Lower lobe of right lung (tissue), 2 donors: Measurements from ENCODE around the gene RBMS1. TPM values are rescaled to one million over a fixed set of nuclear protein-coding genes. Genes with fewer than 3 reads are reported as not detected.
"Not testable (repeated sequence)": the region's sequence is repeated elsewhere in the genome, so short reads cannot be mapped to it uniquely, and the experiment has no call there.

ENCODE experiments used
- ATAC-seq, 2 donors: fragments of 200-7000 bp; cut with Tn5 transposase; one replicate each; pipeline ENCODE4 v1.9.1; 2020 to 2022; ENCODE audit warnings: mild to moderate bottlenecking in 2 of 2, moderate library complexity in 2 of 2
- DNase-seq: peaks from one replicate; pipeline ENCODE4 v3.0.0-alpha.2; 2020
- H3K27ac ChIP-seq: fragments of 200-600 bp; one replicate; pipeline ENCODE4 v1.8.0; 2022
- H3K27me3 ChIP-seq: fragments of 200-600 bp; one replicate; pipeline ENCODE4 v1.8.0; 2022; ENCODE audit warnings: low read depth
- H3K36me3 ChIP-seq: fragments of 200-600 bp; one replicate; pipeline ENCODE4 v1.8.0; 2022; ENCODE audit warnings: mild to moderate bottlenecking
- H3K4me1 ChIP-seq: fragments of 200-600 bp; one replicate; pipeline ENCODE4 v1.8.0; 2022
- H3K4me3 ChIP-seq: fragments of 200-600 bp; one replicate; pipeline ENCODE4 v1.8.0; 2022; ENCODE audit warnings: mild to moderate bottlenecking
- H3K9me3 ChIP-seq: fragments of 200-600 bp; one replicate; pipeline ENCODE4 v1.8.0; 2022
- intact Hi-C: fragments of 100-400 bp; cut with DNase I; formaldehyde crosslinking; loops from one replicate; pipeline ENCODE4 v1.11.0; 2022
- total RNA-seq: library from RNA; stranded (reverse); fragmentation: NEBNext Ultra II Directional; extraction: Animal tissue kit (Norgen Biotek cat#: 25700); gene quantifications from one replicate; pipeline ENCODE4 v1.2.1, GENCODE V29; 2021
- TF ChIP-seq, protein P1 (sequence below): fragments of 200-600 bp; IDR thresholded peaks from one replicate; pipeline ENCODE4 v1.8.0; 2022; ENCODE audit warnings: antibody characterized with exemption, mild to moderate bottlenecking
- donor health status: DM: no; HTN: yes; CAD: no; lungs with severe emphysema.

RBMS1 gene
- total RNA-seq, 1 donor from 2014 or later: 95.3 TPM

DNA sequence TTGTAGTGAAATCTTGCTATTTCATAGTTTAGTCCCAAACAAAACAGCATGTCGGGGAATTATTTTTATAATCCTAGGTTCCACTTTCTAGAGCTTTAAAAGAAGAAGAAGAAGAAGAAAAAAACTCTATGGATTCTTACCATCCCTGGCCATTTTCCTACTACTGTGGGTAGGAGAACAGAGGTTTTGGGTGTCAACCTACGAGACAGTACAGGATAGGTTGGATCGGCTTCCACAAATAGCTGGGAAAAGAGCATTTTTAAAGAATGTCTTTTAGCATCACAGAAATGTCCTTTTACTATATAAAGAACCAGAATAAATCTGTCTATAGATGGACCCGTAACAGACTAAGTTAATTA, 65.2 kb downstream of the RBMS1 start:
- TF ChIP-seq, protein P1, sequence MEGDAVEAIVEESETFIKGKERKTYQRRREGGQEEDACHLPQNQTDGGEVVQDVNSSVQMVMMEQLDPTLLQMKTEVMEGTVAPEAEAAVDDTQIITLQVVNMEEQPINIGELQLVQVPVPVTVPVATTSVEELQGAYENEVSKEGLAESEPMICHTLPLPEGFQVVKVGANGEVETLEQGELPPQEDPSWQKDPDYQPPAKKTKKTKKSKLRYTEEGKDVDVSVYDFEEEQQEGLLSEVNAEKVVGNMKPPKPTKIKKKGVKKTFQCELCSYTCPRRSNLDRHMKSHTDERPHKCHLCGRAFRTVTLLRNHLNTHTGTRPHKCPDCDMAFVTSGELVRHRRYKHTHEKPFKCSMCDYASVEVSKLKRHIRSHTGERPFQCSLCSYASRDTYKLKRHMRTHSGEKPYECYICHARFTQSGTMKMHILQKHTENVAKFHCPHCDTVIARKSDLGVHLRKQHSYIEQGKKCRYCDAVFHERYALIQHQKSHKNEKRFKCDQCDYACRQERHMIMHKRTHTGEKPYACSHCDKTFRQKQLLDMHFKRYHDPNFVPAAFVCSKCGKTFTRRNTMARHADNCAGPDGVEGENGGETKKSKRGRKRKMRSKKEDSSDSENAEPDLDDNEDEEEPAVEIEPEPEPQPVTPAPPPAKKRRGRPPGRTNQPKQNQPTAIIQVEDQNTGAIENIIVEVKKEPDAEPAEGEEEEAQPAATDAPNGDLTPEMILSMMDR: no peak
- ATAC-seq: no peak
- intact Hi-C loops: no loop called here
- Histone ChIP-seq H3K4me3 (peak overlapping the region; percentile 12), H3K9me3 (peaks cover 5% of the 10 kb centered on the region), H3K27me3 (no peaks in the 10 kb centered on the region), H3K36me3 (no peaks in the 10 kb centered on the region), H3K4me1 (peaks cover 47% of the 10 kb centered on the region), H3K27ac (peak overlapping the region; percentile 56)
- DNase-seq: no peak

DNA sequence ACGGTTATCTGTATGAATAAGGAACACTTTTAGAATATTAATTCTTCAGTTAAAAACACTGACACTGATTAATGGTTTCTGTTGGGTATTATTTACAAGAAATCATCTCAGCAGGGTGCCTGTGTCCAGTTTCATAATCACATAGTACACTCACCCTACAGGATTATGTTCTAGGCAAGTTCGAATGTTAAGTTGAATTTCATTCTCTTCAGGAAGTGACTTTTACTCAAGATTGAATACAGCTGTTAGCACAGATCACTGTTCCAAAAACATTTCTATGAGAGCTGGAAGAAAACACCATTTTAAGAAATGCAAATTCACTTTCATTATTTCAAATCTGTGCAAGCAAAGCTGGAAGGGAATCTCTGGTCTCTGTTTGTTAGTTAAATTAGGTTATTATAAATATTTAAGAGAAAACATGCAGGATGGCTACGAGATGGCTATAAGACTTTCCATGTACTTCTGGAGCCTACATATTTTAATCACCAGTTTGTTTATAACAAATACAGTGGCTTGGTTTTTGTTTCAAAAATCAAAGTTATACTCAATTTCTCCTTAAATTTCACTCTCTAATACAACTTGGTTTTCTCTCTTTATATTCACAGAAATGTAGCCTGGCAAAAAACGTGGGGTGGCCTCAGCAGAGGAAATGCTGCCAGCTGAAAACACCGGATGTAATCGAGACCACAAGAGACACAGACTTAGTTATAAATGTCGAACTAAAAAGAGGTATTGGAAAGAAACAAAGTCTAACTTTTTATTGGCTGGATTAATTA, 65.8 kb downstream of the RBMS1 start:
- intact Hi-C loops: no loop called here
- peaks cover 43% of the 10 kb centered on the region for H3K4me1 ChIP-seq
- H3K4me3 ChIP-seq: peak overlapping the region; percentile 12
- H3K27ac ChIP-seq: peak overlapping the region; percentile 56
- TF ChIP-seq, protein P1: no peak
- H3K9me3 ChIP-seq: peaks cover 5% of the 10 kb centered on the region
- H3K27me3 ChIP-seq: no peaks in the 10 kb centered on the region
- DNase-seq: no peak
- H3K36me3 ChIP-seq: no peaks in the 10 kb centered on the region
- peak in 1 of 2 donors; percentile 33 for ATAC-seq

DNA sequence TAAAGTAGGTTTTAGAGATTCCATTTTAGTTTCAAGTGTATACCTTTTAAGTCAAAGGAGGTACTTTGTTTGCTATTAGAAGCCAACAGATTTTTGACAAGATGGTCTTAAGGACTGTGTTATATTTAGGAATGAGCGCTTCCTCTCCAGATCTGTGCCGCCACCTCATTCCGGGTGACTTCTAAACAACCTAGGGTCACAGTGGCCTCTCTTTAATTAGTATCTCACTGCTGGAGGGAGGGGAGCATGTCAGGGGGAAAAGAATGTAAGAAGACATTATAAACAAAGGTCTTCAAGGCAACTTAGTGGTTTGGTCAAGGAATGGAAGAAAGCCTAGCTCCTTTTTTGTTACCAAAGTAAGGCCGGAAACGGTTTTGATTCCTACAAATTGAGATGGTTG, 67.0 kb downstream of the RBMS1 start:
- Histone ChIP-seq H3K9me3 (peaks cover 5% of the 10 kb centered on the region), H3K4me1 (peaks cover 38% of the 10 kb centered on the region), H3K4me3 (no peak overlapping the region), H3K27ac (peak overlapping the region; percentile 56), H3K27me3 (no peaks in the 10 kb centered on the region), H3K36me3 (no peaks in the 10 kb centered on the region)
- TF ChIP-seq, protein P1: no peak
- DNase-seq: no peak
- intact Hi-C loops: no loop called here
- no peak for ATAC-seq

DNA sequence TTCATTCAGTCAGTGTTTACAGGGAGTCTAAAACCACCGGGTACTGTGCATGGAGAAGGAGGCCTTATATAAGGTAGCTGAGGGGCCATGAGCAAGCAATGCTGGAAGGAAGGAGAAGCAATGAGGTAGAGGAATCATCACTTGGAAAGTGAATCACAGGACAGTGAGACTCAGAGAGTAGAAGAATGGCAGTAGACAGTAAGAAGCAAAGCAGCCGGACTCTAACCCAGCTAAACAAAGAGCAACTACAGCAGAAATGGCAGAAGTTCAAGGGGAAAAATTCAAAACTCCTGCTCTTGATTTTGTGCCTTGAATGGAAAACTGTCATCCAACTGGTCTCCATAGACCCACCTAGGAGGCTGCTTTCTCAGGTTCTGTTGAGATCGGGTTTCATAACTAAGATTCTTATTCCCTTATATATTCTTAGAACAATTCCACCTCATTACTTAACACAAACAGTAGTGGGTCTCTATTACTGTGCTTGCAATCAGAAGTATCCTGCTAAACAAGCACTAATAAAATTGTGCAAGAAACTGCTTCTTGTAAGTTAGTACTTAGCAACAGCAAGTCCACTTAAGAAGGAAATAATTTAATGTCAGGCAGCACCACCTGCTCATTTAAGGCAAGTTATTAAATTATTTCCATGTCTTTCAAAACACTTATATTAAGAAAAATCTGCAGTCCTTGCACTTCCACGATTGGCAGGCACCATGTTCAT, 68.0 kb downstream of the RBMS1 start:
- intact Hi-C loops: no loop called here
- ATAC-seq: peak; percentile 81 to 90
- peaks cover 40% of the 10 kb centered on the region for H3K4me1 ChIP-seq
- H3K27me3 ChIP-seq: no peaks in the 10 kb centered on the region
- TF ChIP-seq, protein P1: no peak
- no peak overlapping the region for H3K4me3 ChIP-seq
- H3K9me3 ChIP-seq: peaks cover 5% of the 10 kb centered on the region
- H3K36me3 ChIP-seq: no peaks in the 10 kb centered on the region
- peak overlapping the region; percentile 57 for H3K27ac ChIP-seq
- no peak for DNase-seq

DNA sequence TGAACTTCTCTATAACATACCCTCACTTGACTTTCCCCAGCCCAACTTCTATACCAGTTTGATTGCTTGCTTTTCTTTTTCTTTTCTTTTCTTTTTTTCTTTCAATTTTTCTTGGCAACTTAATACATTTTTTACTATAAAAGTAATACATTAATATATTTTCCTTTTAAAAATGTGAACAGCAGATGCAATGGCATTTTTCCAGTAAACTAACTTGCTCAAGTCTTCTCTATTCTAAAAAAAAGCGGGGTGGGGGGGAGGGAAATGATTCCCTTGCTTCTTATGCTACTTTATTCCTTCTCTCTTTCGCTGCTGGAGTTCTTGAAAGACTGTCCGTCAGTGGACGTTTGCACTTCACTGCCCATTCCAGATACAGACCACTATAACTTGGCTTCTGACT, 70.5 kb downstream of the RBMS1 start:
- Histone ChIP-seq H3K27ac (no peak overlapping the region), H3K4me3 (no peak overlapping the region), H3K4me1 (peaks cover 48% of the 10 kb centered on the region), H3K9me3 (no peaks in the 10 kb centered on the region), H3K36me3 (no peaks in the 10 kb centered on the region), H3K27me3 (no peaks in the 10 kb centered on the region)
- intact Hi-C loops: no loop called here
- no peak for ATAC-seq
- DNase-seq: no peak
- TF ChIP-seq, protein P1: no peak

DNA sequence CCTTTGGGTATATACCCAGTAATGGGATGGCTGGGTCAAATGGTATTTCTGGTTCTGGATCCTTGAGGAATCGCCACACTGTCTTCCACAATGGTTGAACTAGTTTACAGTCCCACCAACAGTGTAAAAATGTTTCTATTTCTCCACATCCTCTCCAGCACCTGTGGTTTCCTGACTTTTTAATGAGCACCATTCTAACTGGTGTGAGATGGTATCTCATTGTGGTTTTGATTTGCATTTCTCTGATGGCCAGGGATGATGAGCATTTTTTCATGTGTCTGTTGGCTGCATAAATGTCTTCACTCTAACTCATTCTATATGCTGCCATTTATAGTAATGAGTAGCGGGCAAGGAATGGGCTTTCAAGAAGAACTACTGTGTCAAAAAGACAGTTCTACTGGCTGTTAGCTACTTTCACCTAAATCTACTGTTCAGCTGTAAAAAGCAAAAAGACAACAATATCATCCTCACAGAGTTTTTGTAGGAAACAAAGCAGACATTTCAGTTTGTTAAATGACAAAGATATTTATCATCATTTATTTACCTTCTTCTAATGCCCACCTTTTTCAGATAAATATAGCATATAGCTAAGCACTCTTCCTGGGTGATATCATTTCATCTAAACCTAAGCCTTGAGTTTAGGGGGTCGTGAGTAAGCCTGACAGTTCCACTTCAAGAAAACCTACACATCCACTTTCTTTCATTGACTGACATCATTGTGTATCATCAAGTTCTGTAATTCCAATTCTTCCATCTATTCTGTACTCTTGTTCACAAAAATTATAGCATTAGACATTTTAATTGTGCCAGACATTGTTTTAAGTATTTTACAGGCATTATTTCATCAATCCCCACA, 71.7 kb downstream of the RBMS1 start:
- H3K36me3 ChIP-seq, H3K27ac ChIP-seq, H3K27me3 ChIP-seq, H3K9me3 ChIP-seq, intact Hi-C loops, ATAC-seq, H3K4me3 ChIP-seq, DNase-seq: not testable (repeated sequence)
- H3K4me1 ChIP-seq: peaks cover 45% of the 10 kb centered on the region
